Loucy (cell line): Measurements from ENCODE around the gene CCDC28B.

Source experiments
- H2AFZ ChIP-seq: fragments of 200-600 bp; sonication (generic); 2 replicates; pipeline ENCODE4 v1.6.0; 2016; ENCODE audit warnings: antibody characterized with exemption, mild to moderate bottlenecking, low read length, moderate library complexity
- H3F3A ChIP-seq: fragments of 200-600 bp; 2 replicates; pipeline ENCODE4 v1.6.0; 2016; ENCODE audit warnings: antibody characterized with exemption, low read depth, mild to moderate bottlenecking
- H3K27me3 ChIP-seq: fragments of 200-600 bp; sonication (generic); 2 replicates; pipeline ENCODE4 v1.6.1; 2014; ENCODE audit warnings: low read length, mild to moderate bottlenecking; ENCODE audit not compliant: insufficient read depth, poor library complexity, severe bottlenecking
- H3K36me3 ChIP-seq: fragments of 200-600 bp; sonication (generic); 2 replicates; pipeline ENCODE4 v1.6.1; 2016; ENCODE audit warnings: low read length; ENCODE audit not compliant: insufficient read depth
- H3K4me1 ChIP-seq: fragments of 200-600 bp; sonication (generic); 2 replicates; pipeline ENCODE4 v1.5.1; 2014; ENCODE audit warnings: low read length, mild to moderate bottlenecking; ENCODE audit not compliant: insufficient read depth, poor library complexity, severe bottlenecking
- H3K4me2 ChIP-seq: fragments of 200-600 bp; sonication (generic); 2 replicates; pipeline ENCODE4 v1.6.0; 2014; ENCODE audit warnings: antibody characterized with exemption, low read length, low read depth, mild to moderate bottlenecking; ENCODE audit not compliant: poor library complexity, severe bottlenecking
- H3K4me3 ChIP-seq: fragments of 200-600 bp; sonication (generic); 2 replicates; pipeline ENCODE4 v1.5.1; 2014; ENCODE audit warnings: low read length, mild to moderate bottlenecking, mixed read lengths; ENCODE audit not compliant: poor library complexity, severe bottlenecking
- H3K79me2 ChIP-seq: fragments of 200-600 bp; sonication (generic); 2 replicates; pipeline ENCODE4 v1.6.1; 2014; ENCODE audit warnings: low read length; ENCODE audit not compliant: insufficient read depth
- H3K9ac ChIP-seq: fragments of 200-600 bp; sonication (generic); 2 replicates; pipeline ENCODE4 v1.6.0; 2014; ENCODE audit warnings: mild to moderate bottlenecking, low read depth, low read length, moderate library complexity; ENCODE audit not compliant: poor library complexity, severe bottlenecking
- H3K9me2 ChIP-seq: fragments of 200-600 bp; sonication (generic); replicated peaks from 2 replicates; pipeline ENCODE4 v1.6.1; 2016; ENCODE audit warnings: low read depth, low read length, mixed read lengths
- H3K9me3 ChIP-seq: fragments of 200-600 bp; sonication (generic); 2 replicates; pipeline ENCODE4 v1.6.1; 2014; ENCODE audit warnings: mild to moderate bottlenecking, antibody characterized with exemption, low read length, low read depth; ENCODE audit not compliant: insufficient read depth
- H4K20me1 ChIP-seq: fragments of 200-600 bp; sonication (generic); 2 replicates; pipeline ENCODE4 v1.6.0; 2014; ENCODE audit warnings: antibody characterized with exemption, low read length, mild to moderate bottlenecking; ENCODE audit not compliant: insufficient read depth, poor library complexity, severe bottlenecking
- CTCF ChIP-seq: fragments of 200-600 bp; sonication (generic); conservative IDR thresholded peaks from 2 replicates; pipeline ENCODE4 v1.5.1; 2014; ENCODE audit warnings: mild to moderate bottlenecking, antibody characterized with exemption, low read length
- EZH2phosphoT487 ChIP-seq: fragments of 200-600 bp; IDR thresholded peaks from 2 replicates; pipeline ENCODE4 v1.6.1; 2018; ENCODE audit warnings: antibody characterized with exemption, mild to moderate bottlenecking, moderate library complexity, borderline replicate concordance

Gene CCDC28B

GRCh38 chr1:32208469-32208868 lies 8.1 kb downstream of the CCDC28B start:
- Histone ChIP-seq H3K79me2 (no peaks in the 10 kb centered on the region), H3K9me3 (no peaks in the 10 kb centered on the region), H3K4me2 (no peak overlapping the region), H2AFZ (no peak overlapping the region), H4K20me1 (no peaks in the 10 kb centered on the region), H3K4me3 (no peak overlapping the region), H3K9me2 (no peaks in the 10 kb centered on the region), H3K4me1 (peaks cover 18% of the 10 kb centered on the region), H3F3A (no peaks in the 10 kb centered on the region; the same call in 1 of the 2 replicates), H3K27me3 (no peaks in the 10 kb centered on the region), H3K9ac (no peak overlapping the region), H3K36me3 (no peaks in the 10 kb centered on the region)
- TF ChIP-seq CTCF (no peak), EZH2phosphoT487 (no peak)

GRCh38 chr1:32208891-32209328 lies 8.5 kb downstream of the CCDC28B start, which contains the start of gene DCDC2B:
Gene DCDC2B, plus strand, starts transcription at chr1:32209089. Its CDS starts 5 bp downstream, at chr1:32209094.
- H3K4me3 ChIP-seq = no peak within 1 kb of the TSS
- no peaks in the 10 kb centered on the region for H3K36me3 ChIP-seq
- no peaks in the 10 kb centered on the region for H3K27me3 ChIP-seq
- TF ChIP-seq CTCF = no peak
- no peaks in the 10 kb centered on the region for H3K9me3 ChIP-seq
- no peaks in the 10 kb centered on the region for H4K20me1 ChIP-seq
- peaks cover 13% of the 10 kb centered on the region for H3K4me1 ChIP-seq
- H3K4me2 ChIP-seq = no peak within 1 kb of the TSS
- H3K9ac ChIP-seq = no peak within 1 kb of the TSS
- H3K79me2 ChIP-seq = no peaks in the 10 kb centered on the region
- H3K9me2 ChIP-seq = no peaks in the 10 kb centered on the region
- H2AFZ ChIP-seq = no peak within 1 kb of the TSS
- no peaks in the 10 kb centered on the region; the same call in 1 of the 2 replicates for H3F3A ChIP-seq

- Histone ChIP-seq H3K4me1 (peaks cover under 1% of the 10 kb centered on the region), H3K9me2 (no peaks in the 10 kb centered on the region), H3K4me3 (no peak overlapping the region), H3K36me3 (no peaks in the 10 kb centered on the region), H3K4me2 (no peak overlapping the region), H3K79me2 (no peaks in the 10 kb centered on the region), H3K27me3 (no peaks in the 10 kb centered on the region), H2AFZ (no peak overlapping the region), H3K9me3 (no peaks in the 10 kb centered on the region), H3K9ac (no peak overlapping the region), H3F3A (no peaks in the 10 kb centered on the region), H4K20me1 (no peaks in the 10 kb centered on the region)
- peak; percentile 95 for TF ChIP-seq CTCF
- TF ChIP-seq EZH2phosphoT487 = no peak
Measured at GRCh38 chr1:32215629-32216480, 15.5 kb downstream of the CCDC28B start.
